T-helper 22 cell (primary cell): ENCODE data around the gene CEP162.
A peak's percentile ranks its signal among the peaks of the same experiment; 100 is the strongest.
"Not testable (repeated sequence)": the region's sequence is repeated elsewhere in the genome, so short reads cannot be mapped to it uniquely, and the experiment has no call there.

Experiments
- DNase-seq: peaks from one replicate; pipeline ENCODE4 v3.0.0-alpha.2; 2020; ENCODE audit warnings: low read depth

CEP162 gene

GRCh38 chr6:84227434-84228197 lies at the start of gene CEP162:
Gene CEP162, minus strand, starts transcription at chr6:84227643. Its CDS starts 1,250 bp downstream, at chr6:84226393.
- DNase-seq, result peak; percentile 81

DNA sequence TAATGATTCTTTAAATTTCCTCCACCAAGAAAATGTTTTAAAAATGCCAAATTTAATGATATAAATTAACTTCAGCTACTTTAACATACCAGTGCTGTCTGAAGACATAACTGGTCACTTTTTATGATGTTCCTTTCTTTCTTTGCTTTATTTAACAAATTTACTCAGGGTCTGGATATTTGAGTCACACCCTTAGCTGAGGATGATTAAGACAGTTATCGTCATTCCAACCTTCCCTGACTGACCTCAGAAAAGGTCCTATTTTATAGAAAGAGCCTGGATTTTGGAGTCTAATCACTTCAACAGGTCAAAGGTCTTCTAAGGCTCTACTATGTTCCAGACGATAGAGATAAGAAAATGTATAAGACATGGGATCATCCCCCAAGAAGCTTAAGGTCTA lies 47.4 kb upstream of the CEP162 start:
- DNase-seq, result no peak

- no peak for DNase-seq
Measured at GRCh38 chr6:84273048-84273809, 45.8 kb upstream of the CEP162 start.

- DNase-seq, result no peak
Measured at GRCh38 chr6:84272298-84272697, 44.9 kb upstream of the CEP162 start.

DNA sequence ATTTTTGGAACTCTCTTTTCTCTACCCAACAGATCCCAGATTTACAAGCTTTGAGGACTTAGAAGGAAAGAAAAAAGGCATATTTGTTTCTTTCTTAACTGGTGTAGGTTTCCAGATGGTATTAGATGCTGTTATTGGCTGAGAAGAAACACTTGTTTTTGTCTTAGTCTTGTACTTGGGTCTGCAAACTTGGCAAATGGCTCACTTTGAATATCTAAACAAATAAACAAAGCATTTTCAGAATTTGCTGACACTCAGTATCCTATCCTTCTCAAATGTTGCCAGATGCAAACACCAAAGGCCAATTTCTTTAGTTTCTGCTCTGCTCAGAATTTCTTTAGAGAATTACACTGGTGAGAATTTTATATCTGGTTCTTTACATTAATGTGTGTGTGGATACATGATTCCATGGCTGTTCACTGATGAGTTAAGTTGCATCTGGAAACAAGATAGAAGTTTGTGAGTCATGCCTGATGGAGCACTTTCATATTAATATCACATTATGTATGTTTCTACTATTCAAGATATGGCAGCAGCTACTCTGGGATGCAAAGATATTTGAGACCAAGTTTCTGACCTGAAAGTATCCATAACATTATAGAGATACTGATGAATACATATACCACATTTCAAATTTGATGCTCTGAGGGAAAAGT lies 43.7 kb upstream of the CEP162 start:
- no peak for DNase-seq

GRCh38 chr6:84269947-84270733 lies 42.7 kb upstream of the CEP162 start:
- DNase-seq, result no peak

- DNase-seq, result no peak
Measured at GRCh38 chr6:84268781-84269180, 41.3 kb upstream of the CEP162 start.

DNA sequence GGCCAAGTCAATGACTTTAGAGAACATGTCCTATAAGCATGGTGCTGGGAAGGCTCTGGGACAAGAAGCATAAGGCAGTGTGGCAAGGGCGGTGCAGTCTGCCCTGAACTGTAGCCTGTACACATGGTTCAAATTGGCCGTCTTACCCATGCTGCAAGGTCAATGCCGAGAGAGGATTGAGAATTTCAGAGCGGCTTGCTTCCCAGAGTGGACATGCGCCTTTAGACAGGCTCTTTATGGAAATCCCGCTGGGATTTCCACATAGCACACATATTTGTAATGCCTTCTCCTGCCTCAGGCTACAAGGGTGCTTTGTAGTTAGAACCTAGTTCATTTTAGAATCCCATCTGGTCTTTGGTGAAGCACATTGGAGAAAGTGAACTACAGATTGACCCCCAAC lies 36.1 kb upstream of the CEP162 start:
- no peak for DNase-seq

DNA sequence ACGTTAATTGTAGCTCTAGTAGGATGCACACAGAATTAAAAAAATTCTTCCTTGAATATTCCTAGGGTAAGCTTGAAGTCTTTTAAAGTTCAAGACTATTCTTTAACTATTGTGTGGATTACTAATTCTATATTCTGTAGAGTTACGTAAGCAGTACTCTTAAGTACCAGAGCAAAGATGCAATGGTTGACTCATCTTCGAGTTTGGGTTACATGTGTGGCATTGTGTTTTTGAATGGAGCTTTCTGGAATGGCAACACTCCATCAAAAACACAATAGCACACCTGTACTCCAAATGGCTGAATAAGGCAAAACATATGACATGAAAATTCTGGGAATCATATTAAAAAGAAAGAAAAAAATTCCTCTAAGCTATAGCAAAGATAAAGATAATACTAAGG lies 33.5 kb upstream of the CEP162 start:
- DNase-seq, result no peak

DNA sequence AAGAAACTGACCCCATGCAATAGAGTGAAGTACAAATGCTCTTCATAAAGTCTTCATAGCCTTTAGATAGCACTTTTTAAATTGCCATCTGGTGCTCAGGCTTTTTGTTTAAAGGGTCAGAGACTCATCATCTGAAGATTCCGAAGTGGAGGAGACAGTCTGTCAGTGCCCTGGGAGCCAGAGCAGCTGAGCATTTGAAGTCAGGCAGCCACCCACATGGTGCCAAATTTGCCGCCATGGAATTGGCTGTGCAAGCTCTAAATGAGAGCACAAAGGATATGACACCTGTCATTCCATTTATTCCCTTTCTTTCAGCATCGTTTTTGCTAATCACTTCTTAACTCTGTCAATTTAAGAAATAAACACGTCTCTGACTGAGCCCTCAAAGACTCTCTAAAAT lies 32.8 kb upstream of the CEP162 start:
- no peak for DNase-seq

DNA sequence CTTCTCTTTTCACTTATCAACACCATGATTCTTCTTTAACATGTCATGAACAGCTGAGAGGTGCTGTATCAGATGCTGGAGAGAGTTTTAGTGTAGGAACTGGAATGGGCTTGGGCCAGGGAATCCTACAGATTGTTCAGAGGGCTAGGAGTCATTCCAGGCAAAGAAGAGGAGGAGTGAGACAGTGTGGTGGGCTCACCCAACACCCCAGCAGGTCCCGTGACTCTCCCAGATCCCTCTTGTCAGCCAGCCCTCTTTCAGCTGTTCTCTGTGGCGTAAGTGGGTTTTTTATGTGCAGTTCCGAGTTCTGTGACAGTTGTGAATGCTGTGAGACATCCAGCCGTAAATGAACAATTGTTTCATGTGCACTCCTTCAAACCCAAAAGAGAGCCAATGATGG lies 31.4 kb upstream of the CEP162 start:
- no peak for DNase-seq

- no peak for DNase-seq
Measured at GRCh38 chr6:84258268-84258667, 30.8 kb upstream of the CEP162 start.

DNA sequence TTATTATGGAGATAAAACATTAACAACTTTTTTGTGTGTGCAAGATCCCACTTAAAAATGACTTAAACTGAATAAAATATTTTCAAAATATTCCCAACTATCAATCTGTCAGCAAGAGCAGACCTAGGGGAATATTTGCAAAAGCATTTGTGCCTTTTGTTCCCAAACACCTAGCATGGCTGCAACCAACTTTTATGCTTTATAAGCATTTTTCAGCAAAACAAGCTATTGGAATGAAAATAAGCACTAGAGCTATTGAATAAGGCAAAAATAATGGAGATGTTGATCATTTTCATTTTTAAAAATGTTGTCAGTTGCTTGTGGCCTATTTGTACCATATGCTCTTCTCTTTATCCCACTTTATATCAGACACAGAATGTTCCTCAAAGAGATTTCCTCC lies 28.2 kb upstream of the CEP162 start:
- DNase-seq, result no peak

DNA sequence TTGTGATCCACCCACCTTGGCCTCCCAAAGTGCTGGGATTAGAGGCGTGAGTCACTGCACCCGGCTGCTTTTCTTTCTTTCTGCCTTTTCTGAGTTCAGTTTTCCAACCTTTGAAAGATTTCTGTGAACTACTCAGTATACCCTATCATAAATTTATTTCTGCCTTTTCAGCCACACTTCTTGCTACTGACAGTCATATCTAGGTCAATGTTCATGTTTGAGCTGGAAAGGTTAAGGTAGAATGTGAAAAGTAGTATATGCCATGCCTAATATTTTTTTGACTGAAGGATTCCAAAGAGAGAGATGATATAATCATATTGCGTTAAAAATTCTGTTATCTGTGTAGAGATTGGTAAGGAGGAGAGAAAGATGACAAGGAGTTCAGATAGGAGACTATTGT lies 25.9 kb upstream of the CEP162 start:
- DNase-seq, result no peak

DNA sequence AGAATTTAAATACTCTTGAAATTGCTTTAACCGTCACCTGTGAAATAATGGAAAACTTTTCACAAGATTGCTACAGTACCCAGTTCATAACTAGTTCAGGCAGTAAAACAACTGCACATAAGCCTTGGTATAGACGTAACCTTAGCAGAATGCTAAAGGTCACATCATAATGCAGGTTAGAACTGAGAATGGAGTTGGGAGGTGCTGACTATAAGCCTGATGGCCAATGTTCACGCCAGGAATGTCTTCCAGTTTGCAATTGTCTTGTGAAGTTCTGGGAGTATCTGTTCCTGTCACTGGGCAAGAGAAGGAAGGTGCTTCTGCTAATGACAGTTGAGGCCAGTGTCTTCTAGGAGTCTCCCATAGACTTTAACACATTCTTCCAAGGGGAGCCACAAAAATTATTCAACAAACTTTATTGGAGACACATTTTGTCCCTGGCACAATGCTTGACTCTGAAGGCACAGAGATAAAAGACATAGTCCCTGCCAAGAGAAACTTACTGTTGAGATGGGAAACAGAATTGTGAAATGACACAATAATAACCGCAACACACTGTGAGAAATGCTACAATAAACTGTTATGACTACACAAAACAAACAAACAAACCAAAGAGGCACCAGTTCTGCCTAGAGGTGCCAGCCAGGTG lies 24.6 kb upstream of the CEP162 start:
- DNase-seq, result no peak

- no peak for DNase-seq
Measured at GRCh38 chr6:84249724-84250123, 22.3 kb upstream of the CEP162 start.

DNA sequence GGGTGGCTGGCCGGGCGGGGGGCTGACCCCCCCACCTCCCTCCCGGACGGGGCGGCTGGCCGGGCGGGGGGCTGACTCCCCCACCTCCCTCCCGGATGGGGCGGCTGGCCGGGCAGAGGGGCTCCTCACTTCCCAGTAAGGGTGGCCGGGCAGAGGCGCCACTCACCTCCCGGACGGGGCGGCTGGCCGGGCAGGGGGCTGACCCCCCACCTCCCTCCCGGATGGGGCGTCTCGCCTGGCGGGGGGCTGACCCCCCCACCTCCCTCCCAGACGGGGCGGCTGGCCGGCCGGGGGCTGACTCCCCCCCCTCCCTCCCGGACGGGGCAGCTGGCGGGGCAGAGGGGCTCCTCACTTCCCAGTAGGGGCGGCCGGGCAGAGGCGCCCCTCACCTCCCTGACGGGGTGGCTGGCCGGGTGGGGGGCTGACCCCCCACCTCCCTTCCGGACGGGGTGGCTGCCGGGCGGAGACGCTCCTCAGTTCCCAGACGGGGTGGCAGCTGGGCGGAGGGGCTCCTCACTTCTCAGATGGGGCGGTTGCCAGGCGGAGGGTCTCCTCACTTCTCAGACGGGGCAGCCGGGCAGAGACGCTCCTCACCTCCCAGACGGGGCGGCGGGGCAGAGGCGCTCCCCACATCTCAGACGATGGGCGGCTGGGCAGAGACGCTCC lies 17.1 kb upstream of the CEP162 start:
- DNase-seq, result not testable (repeated sequence)

DNA sequence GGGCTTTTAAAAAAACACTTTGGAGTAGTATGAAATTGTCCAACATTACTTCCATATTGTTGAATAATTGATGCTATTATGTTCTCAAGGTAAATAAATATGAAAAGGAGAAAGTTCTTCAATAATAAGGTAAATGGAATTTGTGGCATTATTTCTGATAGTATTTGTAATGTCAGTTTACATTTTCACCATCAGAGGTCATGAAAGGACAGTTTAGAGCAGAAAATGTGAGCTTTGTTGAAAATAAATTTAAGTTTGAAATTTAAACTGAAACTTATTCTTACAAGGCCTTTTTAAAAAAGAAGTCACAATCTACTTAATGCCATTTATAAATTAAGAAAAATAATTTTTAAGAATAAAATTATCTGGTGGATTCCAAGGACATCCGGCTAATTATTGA lies 15.8 kb upstream of the CEP162 start:
- DNase-seq, result no peak

GRCh38 chr6:84242265-84242664 lies 14.8 kb upstream of the CEP162 start:
- DNase-seq, result no peak

DNA sequence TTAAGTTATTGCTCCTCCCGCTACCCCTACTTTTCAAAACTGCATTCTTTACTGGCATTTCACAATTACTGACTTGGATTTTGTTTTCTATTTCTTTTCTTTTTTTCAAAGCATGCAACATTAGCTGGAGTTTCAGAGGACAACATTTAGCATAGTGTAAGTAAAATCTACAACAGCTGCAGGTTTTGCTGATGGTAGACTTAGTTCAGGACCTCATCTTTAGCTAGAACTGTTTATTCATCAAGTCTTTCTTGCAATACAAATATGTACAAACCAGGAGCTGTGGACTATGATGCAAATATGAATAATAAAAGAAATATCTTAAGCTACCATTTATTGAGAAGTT lies 728 bp upstream of the CEP162 start:
- DNase-seq, result no peak

- DNase-seq, result no peak
Measured at GRCh38 chr6:84227044-84227433, 404 bp downstream of the CEP162 start.
